SK-N-SH treated with all-trans-retinoic acid at 6 μM for 48 hours (cell line): ENCODE results near the gene GSG1L.

Source experiments
- ATAC-seq: fragments of 200-7000 bp; cut with Tn5 transposase; 3 replicates; pipeline ENCODE4 v1.9.1; 2020; ENCODE audit warnings: mild to moderate bottlenecking, moderate library complexity
- ARNTL ChIP-seq: fragments of 450-650 bp; formaldehyde crosslinking; IDR thresholded peaks from 2 replicates; pipeline ENCODE4 v1.5.0; 2020; ENCODE audit warnings: low read depth, mild to moderate bottlenecking, moderate library complexity, borderline replicate concordance
- BACH2 ChIP-seq: fragments of 250-450 bp; sonication (Bioruptor Pico); IDR thresholded peaks from 2 replicates; pipeline ENCODE4 v1.9.0; 2021; ENCODE audit warnings: mild to moderate bottlenecking, borderline replicate concordance
- CREB5 ChIP-seq: fragments of 250-450 bp; sonication (Bioruptor Pico); IDR thresholded peaks from 2 replicates; pipeline ENCODE4 v1.5.1; 2020; ENCODE audit warnings: low read depth, mild to moderate bottlenecking, moderate library complexity
- CSDC2 ChIP-seq: fragments of 250-450 bp; sonication (Bioruptor Pico); IDR thresholded peaks from 2 replicates; pipeline ENCODE4 v1.5.0; 2020; ENCODE audit warnings: mild to moderate bottlenecking, moderate library complexity
- CSRNP3 ChIP-seq: fragments of 250-450 bp; sonication (Bioruptor Pico); IDR thresholded peaks from 2 replicates; pipeline ENCODE4 v1.5.1; 2021; ENCODE audit warnings: mild to moderate bottlenecking, moderate library complexity
- ESRRG ChIP-seq: fragments of 250-450 bp; sonication (Bioruptor Pico); IDR thresholded peaks from 2 replicates; pipeline ENCODE4 v1.6.1; 2021; ENCODE audit warnings: mild to moderate bottlenecking
- GLIS3 ChIP-seq: fragments of 250-450 bp; sonication (Bioruptor Pico); IDR thresholded peaks from 2 replicates; pipeline ENCODE4 v1.5.0; 2020; ENCODE audit warnings: mild to moderate bottlenecking, moderate library complexity
- ISL1 ChIP-seq: fragments of 250-450 bp; sonication (Bioruptor Pico); IDR thresholded peaks from 2 replicates; pipeline ENCODE4 v2.1.2; 2022; ENCODE audit warnings: mild to moderate bottlenecking, moderate library complexity
- OSR1 ChIP-seq: fragments of 250-450 bp; sonication (Bioruptor Pico); IDR thresholded peaks from 2 replicates; pipeline ENCODE4 v1.8.0; 2022; ENCODE audit warnings: moderate library complexity, mild to moderate bottlenecking, inconsistent platforms
- PATZ1 ChIP-seq: fragments of 250-450 bp; sonication (Bioruptor Pico); IDR thresholded peaks from 2 replicates; pipeline ENCODE4 v1.8.0; 2020; ENCODE audit warnings: mild to moderate bottlenecking, moderate library complexity, borderline replicate concordance
- POU6F1 ChIP-seq: fragments of 250-450 bp; sonication (Bioruptor Pico); IDR thresholded peaks from 2 replicates; pipeline ENCODE4 v1.8.0; 2021; ENCODE audit warnings: low read depth, mild to moderate bottlenecking, moderate library complexity, borderline replicate concordance
- PPARA ChIP-seq: fragments of 250-450 bp; sonication (Bioruptor Pico); IDR thresholded peaks from 2 replicates; pipeline ENCODE4 v1.5.0; 2020; ENCODE audit warnings: mild to moderate bottlenecking, borderline replicate concordance
- RARB ChIP-seq: fragments of 250-450 bp; sonication (Bioruptor Pico); IDR thresholded peaks from 2 replicates; pipeline ENCODE4 v1.8.0; 2021; ENCODE audit warnings: mild to moderate bottlenecking, moderate library complexity
- TCF4 ChIP-seq: fragments of 250-450 bp; sonication (Bioruptor Pico); IDR thresholded peaks from 2 replicates; pipeline ENCODE4 v1.8.0; 2021; ENCODE audit warnings: mild to moderate bottlenecking, moderate library complexity, borderline replicate concordance
- TOX ChIP-seq: fragments of 250-450 bp; sonication (Bioruptor Pico); IDR thresholded peaks from 2 replicates; pipeline ENCODE4 v1.8.0; 2021; ENCODE audit warnings: mild to moderate bottlenecking, moderate library complexity, borderline replicate concordance
- TSHZ2 ChIP-seq: fragments of 250-450 bp; sonication (Bioruptor Pico); IDR thresholded peaks from 2 replicates; pipeline ENCODE4 v1.5.0; 2020; ENCODE audit warnings: mild to moderate bottlenecking, moderate library complexity
- ZC3H10 ChIP-seq: fragments of 250-450 bp; sonication (Bioruptor Pico); IDR thresholded peaks from 2 replicates; pipeline ENCODE4 v1.5.1; 2021; ENCODE audit warnings: mild to moderate bottlenecking, moderate library complexity
- ZFP3 ChIP-seq: fragments of 250-450 bp; sonication (Bioruptor Pico); IDR thresholded peaks from 2 replicates; pipeline ENCODE4 v1.5.0; 2020; ENCODE audit warnings: mild to moderate bottlenecking, moderate library complexity
- ZFP30 ChIP-seq: fragments of 450-650 bp; formaldehyde crosslinking; IDR thresholded peaks from 2 replicates; pipeline ENCODE4 v1.5.0; 2022; ENCODE audit warnings: mild to moderate bottlenecking, moderate library complexity
- ZNF565 ChIP-seq: fragments of 450-650 bp; formaldehyde crosslinking; conservative IDR thresholded peaks from 2 replicates; pipeline ENCODE4 v1.5.0; 2020; ENCODE audit warnings: low read depth, mild to moderate bottlenecking, moderate library complexity
- ZNF8 ChIP-seq: fragments of 450-650 bp; formaldehyde crosslinking; IDR thresholded peaks from 2 replicates; pipeline ENCODE4 v1.5.0; 2020; ENCODE audit warnings: mild to moderate bottlenecking, moderate library complexity

The GSG1L gene

GRCh38 chr16:28010671-28011070 lies 52.8 kb downstream of the GSG1L start:
- no peak for ATAC-seq
- TF ChIP-seq ISL1 (CRISPR knock-in tag) (no peak), PATZ1 (CRISPR knock-in tag) (no peak), BACH2 (CRISPR knock-in tag) (no peak), ARNTL (no peak), CSDC2 (CRISPR knock-in tag) (no peak), POU6F1 (CRISPR knock-in tag) (no peak), ZNF565 (no peak), CREB5 (CRISPR knock-in tag) (no peak)

GRCh38 chr16:28009586-28010373 lies 53.7 kb downstream of the GSG1L start:
- ATAC-seq, result no peak
- TF ChIP-seq CSRNP3 (no peak), ZFP30 (no peak), ZNF565 (no peak), OSR1 (no peak), TCF4 (no peak), ARNTL (no peak), ZC3H10 (no peak), GLIS3 (CRISPR knock-in tag) (no peak), BACH2 (CRISPR knock-in tag) (no peak), RARB (CRISPR knock-in tag) (no peak), TOX (CRISPR knock-in tag) (no peak), ISL1 (CRISPR knock-in tag) (no peak), ZNF8 (CRISPR knock-in tag) (no peak), CSDC2 (CRISPR knock-in tag) (no peak), TSHZ2 (CRISPR knock-in tag) (no peak), ESRRG (CRISPR knock-in tag) (no peak), ZFP3 (CRISPR knock-in tag) (no peak)

- TF ChIP-seq PPARA (CRISPR knock-in tag), result no peak
- TF ChIP-seq PATZ1 (CRISPR knock-in tag), result no peak
- TF ChIP-seq POU6F1 (CRISPR knock-in tag), result no peak
- no peak for TF ChIP-seq CSRNP3
- no peak for ATAC-seq
Measured at GRCh38 chr16:28003923-28004322, 59.6 kb downstream of the GSG1L start.
